NCI-H2227 treated with DMSO at 0.1 percent for 48 hours (cell line): ENCODE measurements around the gene FAHD2B.
"Not testable (repeated sequence)": the region's sequence is repeated elsewhere in the genome, so short reads cannot be mapped to it uniquely, and the experiment has no call there.

Experiments used
- DNase-seq: peaks from one replicate; lab custom pipeline; 2025; lab: John Stamatoyannopoulos, UW

Gene FAHD2B

GRCh38 chr2:97094772-97095611, at the start of gene FAHD2B:
TSS of gene FAHD2B (minus strand) at chr2:97094882. CDS start at chr2:97091706, 3,176 bp downstream.
- DNase-seq, result peak; percentile 45

- not testable (repeated sequence) for DNase-seq
Observed at GRCh38 chr2:97144016-97144415, 49.3 kb upstream of the FAHD2B start.

GRCh38 chr2:97129090-97129489, 34.4 kb upstream of the FAHD2B start:
- not testable (repeated sequence) for DNase-seq

- DNase-seq, result not testable (repeated sequence)
Observed at GRCh38 chr2:97113882-97114255, 19.2 kb upstream of the FAHD2B start.

- not testable (repeated sequence) for DNase-seq
Observed at GRCh38 chr2:97113050-97113881, 18.6 kb upstream of the FAHD2B start, which contains the start of gene ANKRD36. TSS of gene ANKRD36 (plus strand) at chr2:97113153. CDS start at chr2:97113740, 587 bp downstream.

- DNase-seq, result not testable (repeated sequence)
Observed at GRCh38 chr2:97112320-97113049, 17.8 kb upstream of the FAHD2B start.

GRCh38 chr2:97111246-97111645, 16.6 kb upstream of the FAHD2B start:
- DNase-seq, result not testable (repeated sequence)

GRCh38 chr2:97106878-97107277, 12.2 kb upstream of the FAHD2B start:
- DNase-seq, result not testable (repeated sequence)

- DNase-seq, result not testable (repeated sequence)
Observed at GRCh38 chr2:97098786-97099372, 4.2 kb upstream of the FAHD2B start.

GRCh38 chr2:97095661-97096060, 979 bp upstream of the FAHD2B start:
- no peak for DNase-seq

GRCh38 chr2:97093983-97094771, 505 bp downstream of the FAHD2B start:
- not testable (repeated sequence) for DNase-seq

GRCh38 chr2:97092946-97093345, 1.7 kb downstream of the FAHD2B start:
- DNase-seq, result not testable (repeated sequence)

- DNase-seq, result not testable (repeated sequence)
Observed at GRCh38 chr2:97088706-97089105, 6.0 kb downstream of the FAHD2B start.

GRCh38 chr2:97085093-97085492, 9.6 kb downstream of the FAHD2B start:
- DNase-seq, result not testable (repeated sequence)

GRCh38 chr2:97083516-97083915, 11.2 kb downstream of the FAHD2B start:
- DNase-seq, result not testable (repeated sequence)

GRCh38 chr2:97082206-97082605, 12.5 kb downstream of the FAHD2B start:
- not testable (repeated sequence) for DNase-seq

- DNase-seq, result not testable (repeated sequence)
Observed at GRCh38 chr2:97080855-97081254, 13.8 kb downstream of the FAHD2B start.

- not testable (repeated sequence) for DNase-seq
Observed at GRCh38 chr2:97077213-97077612, 17.5 kb downstream of the FAHD2B start.

- not testable (repeated sequence) for DNase-seq
Observed at GRCh38 chr2:97070915-97071314, 23.8 kb downstream of the FAHD2B start.

- DNase-seq, result not testable (repeated sequence)
Observed at GRCh38 chr2:97068722-97069121, 26.0 kb downstream of the FAHD2B start.

GRCh38 chr2:97068074-97068473, 26.6 kb downstream of the FAHD2B start:
- no peak for DNase-seq
